Measurements from ENCODE around the gene C10orf62.
"Not testable (repeated sequence)": the region's sequence is repeated elsewhere in the genome, so short reads cannot be mapped to it uniquely, and the experiment has no call there.

Gene C10orf62

DNA sequence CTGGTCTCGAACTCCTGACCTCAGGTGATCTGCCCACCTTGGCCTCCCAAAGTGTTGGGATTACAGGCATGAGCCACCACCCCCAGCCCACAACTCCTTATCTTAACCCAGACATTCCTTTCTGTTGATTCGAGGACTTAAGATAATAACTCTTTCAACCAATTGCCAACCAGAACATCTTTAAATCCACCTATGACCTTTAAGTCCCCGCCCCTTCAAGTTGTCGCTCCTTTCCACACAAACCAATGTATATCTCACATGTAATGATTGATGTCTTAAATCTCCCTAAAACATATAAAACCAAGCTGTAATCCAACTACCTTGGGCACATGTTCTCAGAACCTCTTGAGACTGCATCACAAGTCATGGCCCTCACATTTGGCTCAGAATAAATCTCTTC lies 24.7 kb upstream of the C10orf62 start:
- DNase-seq, result no peak

DNA sequence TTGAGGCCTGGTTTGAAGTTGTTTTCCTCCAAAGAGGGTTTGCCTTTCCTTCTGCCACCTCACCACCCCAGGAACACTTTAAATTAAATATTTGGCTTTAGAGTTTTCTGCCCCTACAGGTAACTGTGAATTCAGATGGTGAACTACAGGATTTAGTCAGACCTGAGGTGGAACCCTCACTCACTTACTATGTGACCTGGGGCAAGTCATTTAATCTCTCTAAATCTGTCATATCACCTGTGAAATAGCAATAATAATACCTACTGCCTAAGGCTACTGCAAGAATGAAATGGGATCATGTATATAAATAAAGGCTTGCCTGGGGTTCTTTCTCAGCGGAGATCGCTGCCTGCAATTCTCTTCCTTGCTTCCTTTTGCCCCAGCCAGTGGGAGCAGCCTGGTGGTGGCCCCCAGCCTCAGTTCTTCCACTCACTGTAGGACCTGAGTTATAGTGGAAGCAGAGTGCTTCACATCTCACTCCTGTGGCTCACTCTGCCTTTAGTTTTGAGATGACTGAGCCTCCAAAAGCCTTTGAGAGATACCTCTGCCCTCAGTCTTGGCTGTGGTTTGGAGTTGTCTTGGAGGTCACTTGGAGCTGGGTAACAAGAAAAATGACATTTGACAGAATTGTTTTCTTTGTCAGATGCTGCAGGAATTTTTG lies 23.1 kb upstream of the C10orf62 start:
- no peak for DNase-seq

GRCh38 chr10:97567891-97568290 lies 21.6 kb upstream of the C10orf62 start:
- no peak for DNase-seq

GRCh38 chr10:97570146-97570788 lies 19.3 kb upstream of the C10orf62 start:
- no peak for DNase-seq

GRCh38 chr10:97570789-97571471 lies 18.6 kb upstream of the C10orf62 start:
- peak in 2 of 56 donors; percentile 26 to 34 for DNase-seq

DNA sequence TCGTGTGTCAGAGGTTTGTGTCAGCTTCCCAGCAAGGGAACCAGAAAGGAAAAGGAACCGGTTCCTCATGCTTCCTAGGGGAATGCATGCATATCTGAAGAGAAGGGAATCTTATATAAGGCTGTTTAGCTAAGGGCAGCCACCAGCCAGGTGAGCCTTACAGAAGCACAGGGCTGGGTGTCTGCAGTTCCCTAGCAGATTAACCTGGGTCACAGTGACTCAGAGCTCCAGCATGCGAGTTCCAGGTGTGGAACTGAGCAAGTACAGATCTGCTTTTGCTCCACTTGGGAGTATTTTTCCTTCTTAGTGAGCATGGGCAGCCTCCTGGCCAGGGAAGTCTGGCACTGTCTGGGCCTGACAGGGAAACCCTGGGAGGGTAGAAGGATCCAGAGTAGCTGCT lies 17.9 kb upstream of the C10orf62 start:
- peak in 18 of 56 donors; percentile 7 to 57 (median 32) for DNase-seq

GRCh38 chr10:97572214-97572989 lies 17.1 kb upstream of the C10orf62 start, which contains the start of gene ANKRD2:
Gene ANKRD2, plus strand, starts transcription at chr10:97572779. Its CDS starts 10 bp downstream, at chr10:97572789.
- peak in 50 of 56 donors; percentile 22 to 84 (median 58) for DNase-seq

DNA sequence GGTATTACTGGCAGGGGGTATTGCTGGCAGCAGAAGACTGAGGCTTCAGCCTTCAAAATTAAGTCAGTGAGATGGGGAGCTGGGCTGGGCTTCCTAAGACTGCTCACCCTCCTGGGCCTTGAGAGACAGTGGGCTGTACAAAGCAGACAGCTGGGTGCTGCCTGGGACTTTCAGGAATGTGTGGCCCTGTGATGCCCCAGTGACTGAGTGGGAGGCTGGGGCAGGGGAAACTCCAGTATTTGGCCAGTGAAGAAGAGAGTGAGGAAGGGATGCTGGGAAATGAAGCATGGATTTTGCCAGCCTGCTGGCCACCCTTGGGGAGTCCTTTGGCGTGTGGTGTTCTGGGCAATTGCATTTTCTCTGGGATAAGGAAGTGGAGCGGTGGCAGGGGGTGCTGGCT lies 16.5 kb upstream of the C10orf62 start:
- no peak for DNase-seq

- DNase-seq, result no peak
Measured at GRCh38 chr10:97573672-97574071, 15.8 kb upstream of the C10orf62 start.

DNA sequence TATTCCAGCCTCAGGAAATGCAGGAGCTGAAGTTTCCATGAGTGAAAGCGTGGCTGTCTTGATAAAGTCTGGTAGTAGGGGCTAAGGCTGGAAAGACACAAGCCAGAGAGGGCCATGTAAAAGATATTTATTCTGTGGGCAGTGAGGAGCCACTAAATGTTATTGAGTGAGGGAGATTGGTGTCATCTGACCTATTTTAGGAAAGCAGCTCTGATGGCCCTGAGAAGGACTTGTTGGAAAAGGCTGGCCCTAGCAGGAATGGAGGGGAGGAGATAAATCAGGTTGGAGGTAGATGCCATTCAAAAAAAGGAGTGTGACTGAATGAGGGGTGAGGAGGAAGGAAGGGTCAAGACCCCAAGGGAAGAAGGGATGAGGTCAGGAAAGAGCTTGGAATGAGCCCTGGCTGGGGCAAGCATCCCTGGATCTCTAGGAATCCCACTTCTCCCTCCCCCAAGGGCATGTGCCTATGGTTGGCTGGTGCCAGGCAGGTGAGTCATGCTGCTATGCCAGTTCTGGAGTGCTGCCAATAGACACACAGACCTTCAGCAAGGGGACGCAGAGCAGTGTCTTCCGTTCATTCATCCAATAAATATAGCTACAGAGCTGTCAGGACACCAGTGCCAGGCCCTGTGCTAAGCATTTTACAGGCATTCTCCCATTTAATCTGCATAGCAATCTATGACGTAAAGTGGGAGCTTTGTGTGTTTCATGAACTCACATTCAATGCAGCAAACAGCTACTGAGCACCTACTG lies 15.0 kb upstream of the C10orf62 start:
- DNase-seq, result peak in 15 of 56 donors; percentile 5 to 60 (median 15)

GRCh38 chr10:97575127-97575668 lies 14.3 kb upstream of the C10orf62 start:
- no peak for DNase-seq

GRCh38 chr10:97576487-97576886 lies 13.0 kb upstream of the C10orf62 start:
- DNase-seq, result not testable (repeated sequence)

- no peak for DNase-seq
Measured at GRCh38 chr10:97577701-97578100, 11.8 kb upstream of the C10orf62 start.

DNA sequence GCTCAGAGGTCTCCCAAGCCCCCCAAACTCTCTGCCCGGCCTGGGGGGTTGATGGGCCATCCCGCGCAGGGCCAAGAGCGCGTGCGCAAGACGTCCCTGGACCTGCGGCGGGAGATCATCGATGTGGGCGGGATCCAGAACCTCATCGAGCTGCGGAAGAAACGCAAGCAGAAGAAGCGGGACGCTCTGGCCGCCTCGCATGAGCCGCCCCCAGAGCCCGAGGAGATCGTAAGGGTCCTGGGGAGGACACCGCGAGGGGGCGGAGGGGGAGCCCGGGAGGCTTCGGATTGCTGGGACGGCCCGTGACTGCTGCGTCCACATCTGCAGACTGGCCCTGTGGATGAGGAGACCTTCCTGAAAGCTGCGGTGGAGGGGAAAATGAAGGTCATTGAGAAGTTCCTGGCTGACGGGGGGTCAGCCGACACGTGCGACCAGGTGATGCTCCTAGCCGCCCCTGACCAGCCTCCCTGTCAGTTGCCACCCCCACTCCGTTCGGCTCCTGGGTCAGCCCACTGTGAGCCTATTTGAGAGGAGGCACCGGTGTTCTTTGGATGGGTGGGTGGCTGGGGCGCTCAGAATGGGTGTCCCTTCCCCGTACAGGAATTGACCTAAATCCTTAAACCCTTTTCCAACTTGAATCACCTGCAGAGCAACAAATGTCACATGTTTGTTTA lies 11.2 kb upstream of the C10orf62 start:
- peak in 1 of 56 donors; percentile 36 for DNase-seq

DNA sequence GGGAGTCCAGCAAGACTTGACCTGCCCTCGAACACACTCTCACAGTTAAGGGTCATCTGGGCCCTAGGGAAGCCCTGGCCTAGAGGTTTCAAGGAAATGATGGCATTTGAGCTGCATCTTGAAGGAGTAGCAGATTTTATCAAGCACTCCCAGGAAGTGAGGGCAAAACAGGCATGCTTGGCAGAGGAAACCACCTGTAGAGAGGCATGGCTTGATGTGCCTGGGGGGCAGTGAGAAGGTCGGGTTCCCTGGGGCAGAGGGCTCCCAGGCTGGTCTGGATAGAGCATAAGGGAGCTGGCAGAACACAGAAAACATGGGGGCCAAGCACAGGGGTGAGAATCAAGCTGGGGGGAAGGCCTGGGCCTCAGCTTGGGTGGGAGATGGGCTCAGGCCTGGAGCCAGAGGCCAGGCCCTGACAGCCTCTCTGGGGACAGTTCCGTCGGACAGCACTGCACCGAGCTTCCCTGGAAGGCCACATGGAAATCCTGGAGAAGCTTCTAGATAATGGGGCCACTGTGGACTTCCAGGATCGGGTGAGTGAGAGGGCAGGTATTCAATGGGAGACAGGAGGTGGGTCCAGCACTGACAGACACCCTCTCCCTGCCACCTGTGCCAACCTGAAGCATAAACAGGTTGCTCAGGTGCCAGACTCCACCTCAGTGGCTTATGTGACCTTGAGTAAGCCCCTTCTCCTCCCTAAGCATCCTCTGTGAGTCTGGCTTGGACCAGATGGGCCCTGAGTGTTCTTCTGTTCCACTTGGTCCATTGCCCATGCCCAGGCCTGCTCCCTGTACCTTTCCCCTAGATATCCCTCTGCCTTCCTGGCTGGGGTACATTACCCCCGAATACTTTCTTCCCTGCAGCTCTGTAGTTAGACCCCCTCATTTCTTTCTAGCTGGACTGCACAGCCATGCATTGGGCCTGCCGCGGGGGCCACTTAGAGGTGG lies 8.8 kb upstream of the C10orf62 start:
- no peak for DNase-seq

DNA sequence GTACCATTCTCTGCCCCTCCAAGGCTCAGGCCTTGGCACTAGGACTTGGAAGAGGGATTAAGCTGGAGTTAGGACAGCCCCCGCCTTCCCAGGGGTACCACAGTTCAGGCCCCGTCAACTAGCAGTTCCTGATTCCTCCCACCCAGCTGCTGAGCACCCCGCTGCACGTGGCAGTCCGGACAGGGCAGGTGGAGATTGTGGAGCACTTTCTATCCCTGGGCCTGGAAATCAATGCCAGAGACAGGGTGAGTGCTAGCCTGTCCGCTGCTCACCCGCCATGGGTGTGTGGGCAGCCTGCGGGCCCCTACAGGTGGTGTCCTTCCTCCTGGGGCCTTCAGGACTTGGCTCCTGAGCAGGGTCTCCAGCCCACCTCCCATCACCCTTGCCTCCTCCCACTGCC lies 7.4 kb upstream of the C10orf62 start:
- no peak for DNase-seq

DNA sequence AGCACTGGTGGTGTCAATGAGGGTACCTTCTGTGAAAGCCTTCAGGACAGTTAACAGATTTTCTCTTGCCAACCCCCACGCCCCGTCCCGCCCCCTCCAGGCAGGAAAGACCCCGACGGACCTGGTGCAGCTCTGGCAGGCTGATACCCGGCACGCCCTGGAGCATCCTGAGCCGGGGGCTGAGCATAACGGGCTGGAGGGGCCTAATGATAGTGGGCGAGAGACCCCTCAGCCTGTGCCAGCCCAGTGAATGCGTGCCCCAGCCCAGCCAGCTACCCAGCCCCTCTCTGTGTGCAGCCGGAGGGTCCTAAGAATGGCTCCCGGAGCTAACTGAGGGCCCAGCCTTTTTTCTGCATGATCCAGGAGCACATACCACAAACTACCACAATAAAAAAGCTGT lies 6.0 kb upstream of the C10orf62 start:
- DNase-seq, result no peak

- peak in 55 of 56 donors; percentile 30 to 99 (median 82) for DNase-seq
Measured at GRCh38 chr10:97584060-97584797, 5.3 kb upstream of the C10orf62 start, which contains the start of gene HOGA1. Gene HOGA1, plus strand, starts transcription at chr10:97584389. Its CDS starts 315 bp downstream, at chr10:97584704.

Data from nucleus accumbens (tissue), 56 donors.